HCT116 (cell line): ENCODE measurements around the gene ZNF860. TPM values are rescaled to one million over a fixed set of nuclear protein-coding genes. Genes with fewer than 3 reads are reported as not detected.

Experiments used
- ATAC-seq: fragments of 200-7000 bp; cut with Tn5 transposase; 2 replicates; pipeline ENCODE4 v1.9.1; 2020; ENCODE audit warnings: mild to moderate bottlenecking, moderate library complexity
- BruUV-seq: library from RNA; stranded (reverse); fragments of 400-500 nt; replicated peaks from 2 replicates; lab custom pipeline; 2021; lab: Mats Ljungman, UMichigan
- CTCF ChIA-PET: fragments of 300-600 bp; sonication (Branson Sonifier 250); formaldehyde crosslinking; loops from one replicate; lab custom pipeline; 2021; ENCODE audit warnings: antibody characterized with exemption; lab: Charles Lee
- POLR2A ChIA-PET: fragments of 300-600, 350-600 bp; sonication (Branson Sonifier 250); formaldehyde crosslinking; loops from one replicate; lab custom pipeline; 2021; ENCODE audit warnings: antibody characterized with exemption; lab: Charles Lee
- RAD21 ChIA-PET, 2 experiments: fragments of 300-600 bp; sonication (Branson Sonifier 250); formaldehyde crosslinking; loops; one replicate each; lab custom pipeline; 2023; ENCODE audit warnings: low total read pairs in 2 of 2; ENCODE audit not compliant: uncharacterized antibody in 2 of 2, unreplicated experiment in 2 of 2, low non-redundant PET in 1 of 2; lab: Charles Lee
- DNase-seq: peaks from one replicate; pipeline ENCODE4 v3.0.0-alpha.2; 2010; ENCODE audit warnings: low read depth, low spot score
- H2AFZ ChIP-seq: fragments of 200-600 bp; shearing (Covaris generic), sonication (generic); 2 replicates; pipeline ENCODE4 v1.6.1; 2017; ENCODE audit warnings: low read depth, mixed run types, mixed read lengths, antibody characterized with exemption, low read length; ENCODE audit not compliant: poor library complexity, severe bottlenecking
- H3K27ac ChIP-seq: 2 replicates; pipeline ENCODE4 v1.5.1; 2012; ENCODE audit warnings: low read depth, low read length
- H3K27me3 ChIP-seq: fragments of 200-600 bp; sonication (generic); 2 replicates; pipeline ENCODE4 v1.6.1; 2016; ENCODE audit warnings: mixed run types, low read length, mixed read lengths; ENCODE audit not compliant: insufficient read depth
- H3K36me3 ChIP-seq, 2 experiments: fragments of 200-500 bp in 1 of 2; fragments of 200-600 bp in 1 of 2; sonication (Bioruptor generic) in 1 of 2; sonication (generic) in 1 of 2; 2 replicates each; pipeline versions ENCODE4 v1.5.1 to v1.6.1; 2014 to 2016; ENCODE audit warnings: low read length in 2 of 2, inconsistent platforms in 1 of 2, mixed read lengths in 1 of 2, mixed run types in 1 of 2; ENCODE audit not compliant: insufficient read depth in 2 of 2, control insufficient read depth in 1 of 2
- H3K4me1 ChIP-seq, 2 experiments: fragments of 200-600 bp in 1 of 2; sonication (generic) in 1 of 2; 2 replicates each; pipeline versions ENCODE4 v1.5.1 to v1.6.1; 2012 to 2017; ENCODE audit warnings: low read length in 2 of 2, inconsistent platforms in 1 of 2, mild to moderate bottlenecking in 1 of 2, mixed read lengths in 1 of 2, mixed run types in 1 of 2, moderate library complexity in 1 of 2; ENCODE audit not compliant: insufficient read depth in 2 of 2, control insufficient read depth in 1 of 2
- H3K4me2 ChIP-seq: fragments of 200-600 bp; sonication (generic); 2 replicates; pipeline ENCODE4 v1.6.1; 2017; ENCODE audit warnings: mixed run types, low read length, mixed read lengths
- H3K4me3 ChIP-seq, 2 experiments: fragments of 200-600 bp in 1 of 2; sonication (generic) in 1 of 2; replicated peaks in 1 of 2; 2 replicates each; pipeline ENCODE4 v1.5.1; 2011 to 2016; ENCODE audit warnings: low read length in 2 of 2, control low read depth in 1 of 2, low read depth in 1 of 2, mild to moderate bottlenecking in 1 of 2, mixed read lengths in 1 of 2, mixed run types in 1 of 2
- H3K79me2 ChIP-seq: fragments of 200-600 bp; sonication (generic); 2 replicates; pipeline ENCODE4 v1.6.1; 2017; ENCODE audit warnings: mild to moderate bottlenecking, mixed run types, low read length, moderate library complexity, mixed read lengths; ENCODE audit not compliant: insufficient read depth
- H3K9ac ChIP-seq: fragments of 200-600 bp; sonication (generic); 2 replicates; pipeline ENCODE4 v1.6.1; 2016; ENCODE audit warnings: low read length, mixed read lengths
- H3K9me2 ChIP-seq: fragments of 200-600 bp; sonication (generic), shearing (Covaris generic); 2 replicates; pipeline ENCODE4 v1.6.1; 2017; ENCODE audit warnings: mixed run types, mild to moderate bottlenecking, moderate library complexity; ENCODE audit not compliant: insufficient read depth
- H3K9me3 ChIP-seq, 2 experiments: fragments of 200-500 bp in 1 of 2; fragments of 200-600 bp in 1 of 2; sonication (Bioruptor generic) in 1 of 2; sonication (generic) in 1 of 2; 2 replicates each; pipeline ENCODE4 v1.6.1; 2014 to 2017; ENCODE audit warnings: low read length in 2 of 2, mixed read lengths in 2 of 2, inconsistent platforms in 1 of 2, low read depth in 1 of 2, mild to moderate bottlenecking in 1 of 2, mixed run types in 1 of 2, moderate library complexity in 1 of 2; ENCODE audit not compliant: control insufficient read depth in 1 of 2, insufficient read depth in 1 of 2
- H4K20me1 ChIP-seq: fragments of 200-600 bp; sonication (generic), shearing (Covaris generic); 2 replicates; pipeline ENCODE4 v1.6.1; 2017; ENCODE audit warnings: mixed run types, mild to moderate bottlenecking, moderate library complexity; ENCODE audit not compliant: insufficient read depth
- ELF1 ChIP-seq: IDR thresholded peaks from 2 replicates; pipeline ENCODE4 v1.6.1; 2012; ENCODE audit warnings: low read depth, borderline replicate concordance
- FOSL1 ChIP-seq: IDR thresholded peaks from 2 replicates; pipeline ENCODE4 v1.6.1; 2012; ENCODE audit warnings: low read depth
- JUND ChIP-seq: IDR thresholded peaks from 2 replicates; pipeline ENCODE4 v1.6.1; 2012
- RAD21 ChIP-seq: IDR thresholded peaks from 2 replicates; pipeline ENCODE4 v1.6.1; 2012; ENCODE audit warnings: low read depth, mild to moderate bottlenecking
- SIN3A ChIP-seq: IDR thresholded peaks from 2 replicates; pipeline ENCODE4 v1.6.1; 2012; ENCODE audit warnings: low read depth
- ZBTB33 ChIP-seq: IDR thresholded peaks from 2 replicates; pipeline ENCODE4 v1.6.1; 2011; ENCODE audit warnings: mild to moderate bottlenecking, low read length, moderate library complexity; ENCODE audit not compliant: insufficient replicate concordance; ENCODE audit errors: extremely low read depth
- ZNF274 ChIP-seq: fragments of 200-500 bp; sonication (Bioruptor generic); IDR thresholded peaks from 2 replicates; pipeline ENCODE4 v1.6.1; 2014; ENCODE audit warnings: mild to moderate bottlenecking, low read depth, low read length, inconsistent platforms
- intact Hi-C: fragments of 100-400 bp; cut with micrococcal nuclease; formaldehyde crosslinking; loops from 2 replicates; pipeline ENCODE4 v1.10.0; 2022
- total RNA-seq: library from RNA; stranded (reverse); gene quantifications from one replicate; pipeline ENCODE4 v1.2.1, GENCODE V29; 2021; ENCODE audit not compliant: unreplicated experiment

Gene ZNF860
- total RNA-seq, 1 experiment from 2014 or later, result 2.9 TPM

GRCh38 chr3:31947162-31947561 is 34.4 kb upstream of the ZNF860 start:
- DNase-seq (no peak), ATAC-seq (no peak)
- Histone ChIP-seq H3K9ac (no peak overlapping the region), H3K9me2 (no peaks in the 10 kb centered on the region), H3K36me3 (no peaks in the 10 kb centered on the region), H2AFZ (no peak overlapping the region), H4K20me1 (no peaks in the 10 kb centered on the region), H3K4me3 (no peak overlapping the region), H3K9me3 (no peaks in the 10 kb centered on the region), H3K79me2 (no peaks in the 10 kb centered on the region; the same call in 1 of the 2 replicates), H3K27me3 (no peaks in the 10 kb centered on the region), H3K4me1 (peaks cover 0 to 3% of the 10 kb centered on the region in 2 experiments; a peak in 1 of 4 replicates), H3K27ac (no peak overlapping the region), H3K4me2 (no peak overlapping the region)
- TF ChIP-seq FOSL1, result no peak
- no peak for TF ChIP-seq JUND
- no peak for TF ChIP-seq ELF1
- TF ChIP-seq SIN3A, result no peak
- TF ChIP-seq RAD21, result no peak
- ChIA-PET RAD21 (no interaction called here), POLR2A (no interaction called here), CTCF (no interaction called here)
- intact Hi-C loops, result no loop called here
- BruUV-seq, result no TSS peak

GRCh38 chr3:31947671-31948091 is 33.9 kb upstream of the ZNF860 start:
- BruUV-seq, result no TSS peak
- Histone ChIP-seq H3K4me2 (no peak overlapping the region), H3K9ac (no peak overlapping the region), H3K9me2 (no peaks in the 10 kb centered on the region), H3K27ac (no peak overlapping the region), H2AFZ (no peak overlapping the region), H3K79me2 (no peaks in the 10 kb centered on the region; the same call in 1 of the 2 replicates), H3K4me3 (no peak overlapping the region), H3K4me1 (peaks cover 0 to 3% of the 10 kb centered on the region in 2 experiments; a peak in 1 of 4 replicates), H4K20me1 (no peaks in the 10 kb centered on the region), H3K9me3 (no peaks in the 10 kb centered on the region), H3K27me3 (no peaks in the 10 kb centered on the region), H3K36me3 (no peaks in the 10 kb centered on the region)
- TF ChIP-seq SIN3A (no peak), ZBTB33 (no peak), ZNF274 (no peak)
- RAD21 ChIA-PET, result no interaction called here
- intact Hi-C loops, result no loop called here
- ATAC-seq, result peak; percentile 44; the same call in 1 of the 2 replicates
- CTCF ChIA-PET, result no interaction called here
- DNase-seq, result no peak
- POLR2A ChIA-PET, result no interaction called here
